Measurements from ENCODE around the gene TAP1. TPM values are rescaled to one million over a fixed set of nuclear protein-coding genes. Genes with fewer than 3 reads are reported as not detected.
A peak's percentile ranks its signal among the peaks of the same experiment; 100 is the strongest.

The TAP1 gene
- total RNA-seq, 4 donors from 2014 or later, result 25.6 to 136 (median 107) TPM

GRCh38 chr6:32816746-32817204, 36.7 kb downstream of the TAP1 start, which contains the start of gene HLA-DOB:
HLA-DOB (minus strand) TSS chr6:32817002; CDS start chr6:32816951, 51 bp downstream.
- H3K4me1 ChIP-seq, result peaks cover 0 to 7% (median 0%) of the 10 kb centered on the region in 4 donors
- H3K27me3 ChIP-seq, result no peaks in the 10 kb centered on the region
- H3K36me3 ChIP-seq, result no peaks in the 10 kb centered on the region
- peak within 1 kb of the TSS in 3 of 4 donors; percentile 24 to 42 (median 41) for H3K4me3 ChIP-seq
- no peak for DNase-seq
- H3K27ac ChIP-seq, result peak within 1 kb of the TSS in 3 of 4 donors; percentile 26 to 90 (median 81)
- TF ChIP-seq CTCF (IDR thresholded peaks at IDR 0.05) (no peak), POLR2A (IDR thresholded peaks at IDR 0.05) (no peak)
- no peaks in the 10 kb centered on the region for H3K9me3 ChIP-seq

GRCh38 chr6:32815996-32816395, 37.5 kb downstream of the TAP1 start:
- Histone ChIP-seq H3K27me3 (no peaks in the 10 kb centered on the region), H3K4me3 (peak overlapping the region in 2 of 4 donors; percentile 41 to 42), H3K4me1 (peaks cover 0 to 7% (median 0%) of the 10 kb centered on the region in 4 donors), H3K27ac (peak overlapping the region in 3 of 4 donors; percentile 26 to 90 (median 81)), H3K9me3 (no peaks in the 10 kb centered on the region), H3K36me3 (no peaks in the 10 kb centered on the region)
- no peak for DNase-seq
- no peak for TF ChIP-seq CTCF (IDR thresholded peaks at IDR 0.05)
- TF ChIP-seq POLR2A (IDR thresholded peaks at IDR 0.05), result no peak

- DNase-seq, result no peak
- H3K4me3 ChIP-seq, result peak overlapping the region in 2 of 4 donors; percentile 3 to 41
- no peaks in the 10 kb centered on the region for H3K36me3 ChIP-seq
- no peaks in the 10 kb centered on the region for H3K27me3 ChIP-seq
- H3K9me3 ChIP-seq, result no peaks in the 10 kb centered on the region
- H3K27ac ChIP-seq, result peak overlapping the region in 2 of 4 donors; percentile 81 to 90
- no peak for TF ChIP-seq POLR2A (IDR thresholded peaks at IDR 0.05)
- no peak for TF ChIP-seq CTCF (IDR thresholded peaks at IDR 0.05)
- H3K4me1 ChIP-seq, result peaks cover 0 to 7% (median 0%) of the 10 kb centered on the region in 4 donors
These were observed 38.4 kb downstream of the TAP1 start for GRCh38 chr6:32815115-32815514.

DNA sequence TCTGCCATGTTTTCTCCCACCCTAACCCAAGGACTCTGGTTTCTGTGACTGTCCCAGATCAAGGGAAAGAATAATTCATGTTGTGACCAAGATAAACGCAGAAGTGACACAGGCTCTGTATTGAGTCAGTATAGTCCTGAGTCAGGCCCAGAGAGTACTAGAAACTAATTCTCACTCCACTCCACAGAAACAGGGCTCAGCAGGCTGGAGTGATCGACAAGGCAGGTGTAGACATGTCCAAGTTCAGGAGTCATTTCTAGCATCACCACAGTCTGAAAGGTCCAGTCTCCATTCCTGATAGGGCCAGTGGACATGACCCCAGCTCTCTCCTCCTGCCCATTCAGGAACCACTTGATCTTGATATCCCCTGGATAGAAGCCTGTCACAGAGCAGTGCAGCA, 39.4 kb downstream of the TAP1 start:
- Histone ChIP-seq H3K27me3 (no peaks in the 10 kb centered on the region), H3K36me3 (no peaks in the 10 kb centered on the region)

GRCh38 chr6:32809171-32809570, 44.3 kb downstream of the TAP1 start:
- no peak overlapping the region for H3K4me3 ChIP-seq
- H3K36me3 ChIP-seq, result no peaks in the 10 kb centered on the region
- TF ChIP-seq POLR2A (IDR thresholded peaks at IDR 0.05) (no peak), CTCF (IDR thresholded peaks at IDR 0.05) (no peak)
- H3K4me1 ChIP-seq, result no peaks in the 10 kb centered on the region
- no peak overlapping the region for H3K27ac ChIP-seq
- no peaks in the 10 kb centered on the region for H3K27me3 ChIP-seq
- no peak for DNase-seq
- no peaks in the 10 kb centered on the region for H3K9me3 ChIP-seq

More for the DNA sequence above, 39.4 kb downstream of the TAP1 start:
- peak overlapping the region in 1 of 4 donors; percentile 81 for H3K27ac ChIP-seq
- TF ChIP-seq POLR2A (IDR thresholded peaks at IDR 0.05), result no peak
- TF ChIP-seq CTCF (IDR thresholded peaks at IDR 0.05), result no peak
- peaks cover 0 to 7% (median 0%) of the 10 kb centered on the region in 4 donors for H3K4me1 ChIP-seq
- DNase-seq, result no peak
- no peak overlapping the region for H3K4me3 ChIP-seq
- H3K9me3 ChIP-seq, result no peaks in the 10 kb centered on the region
